Measurements from ENCODE around the gene DAP. TPM values are rescaled to one million over a fixed set of nuclear protein-coding genes. Genes with fewer than 3 reads are reported as not detected.

Gene DAP
- total and polyA plus RNA-seq, 2 experiments from 2014 or later, result 35.7 to 37.6 TPM

DNA sequence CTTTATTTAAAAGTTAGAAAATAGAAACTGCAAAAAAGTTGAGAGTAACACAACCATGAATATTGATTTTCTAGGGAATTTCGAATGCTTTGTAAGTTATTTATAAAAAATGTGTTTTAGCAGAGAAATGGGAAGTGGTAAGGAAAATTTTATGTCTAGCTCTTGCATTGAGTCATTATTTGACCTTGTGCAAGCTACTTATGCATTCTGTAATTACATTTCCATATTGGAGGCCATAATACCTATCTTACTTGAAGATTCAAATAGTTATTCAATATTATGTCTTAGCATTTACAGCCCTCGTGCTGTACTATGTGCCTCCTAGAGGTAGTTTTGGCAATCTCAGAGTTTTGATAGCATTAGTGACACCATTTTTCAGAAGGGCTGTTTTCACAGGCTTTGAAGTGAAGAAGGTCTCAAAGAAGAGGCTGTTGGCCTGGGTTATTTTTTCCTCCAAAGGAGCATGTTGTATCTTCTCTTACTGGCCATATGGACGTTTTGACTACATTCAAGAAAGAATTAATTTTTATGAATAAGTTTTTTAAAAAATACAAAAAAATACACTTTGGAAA is 7.4 kb upstream of the DAP start:
- no peak overlapping the region for H3K4me3 Mint-ChIP-seq

More for the DNA sequence above, 7.4 kb upstream of the DAP start:
- Histone ChIP-seq H3K79me2 (replicated peaks; ENCODE audit: insufficient read depth) (no peaks in the 10 kb centered on the region), H3K36me3 (ENCODE audit: insufficient read depth) (no peaks in the 10 kb centered on the region), H3F3A (replicated peaks; ENCODE audit: low read depth) (no peaks in the 10 kb centered on the region), H4K20me1 (replicated peaks; ENCODE audit: insufficient read depth) (no peaks in the 10 kb centered on the region), H3K4me2 (no peak overlapping the region), H3K27ac (ENCODE audit: low read depth) (no peak overlapping the region), H3K4me3 (no peak overlapping the region), H2AFZ (no peak overlapping the region), H3K4me1 (ENCODE audit: insufficient read depth) (no peaks in the 10 kb centered on the region), H3K27me3 (ENCODE audit: insufficient read depth) (no peaks in the 10 kb centered on the region), H3K9me2 (ENCODE audit: insufficient read depth) (no peaks in the 10 kb centered on the region)
- ATAC-seq (no peak), DNase-seq (ENCODE audit: low spot score) (no peak)
- no peak overlapping the region for H3K27ac Mint-ChIP-seq
- no peaks in the 10 kb centered on the region for H3K36me3 Mint-ChIP-seq (ENCODE audit: low read depth)
- H3K27me3 Mint-ChIP-seq (ENCODE audit: insufficient read depth, low read depth, poor library complexity), result no peaks in the 10 kb centered on the region
- TF ChIP-seq CREB1 (CRISPR knock-in tag; IDR thresholded peaks at IDR 0.05; ENCODE audit: low read depth) (no peak), ETS1 (IDR thresholded peaks at IDR 0.05) (no peak), EZH2phosphoT487 (IDR thresholded peaks at IDR 0.05; ENCODE audit: unreplicated experiment) (no peak), ZNF114 (CRISPR knock-in tag; IDR thresholded peaks at IDR 0.05) (no peak), STAT1 (IDR thresholded peaks at IDR 0.05; ENCODE audit: unreplicated experiment) (no peak), ZNF331 (CRISPR knock-in tag; IDR thresholded peaks at IDR 0.05; ENCODE audit: low read depth) (no peak), NANOG (IDR thresholded peaks at IDR 0.05; ENCODE audit: borderline replicate concordance) (no peak), POLR2AphosphoS5 (IDR thresholded peaks at IDR 0.05; ENCODE audit: low read depth) (no peak), ZNF462 (CRISPR knock-in tag; IDR thresholded peaks at IDR 0.05) (no peak), JUNB (IDR thresholded peaks at IDR 0.05; ENCODE audit: unreplicated experiment) (no peak), CTCF (conservative IDR thresholded peaks at IDR 0.05; ENCODE audit: low read depth in 2 of 2) (no peak), EZH2 (IDR thresholded peaks at IDR 0.05; ENCODE audit: low read depth, unreplicated experiment) (no peak)
- TF ChIP-seq, protein P1, sequence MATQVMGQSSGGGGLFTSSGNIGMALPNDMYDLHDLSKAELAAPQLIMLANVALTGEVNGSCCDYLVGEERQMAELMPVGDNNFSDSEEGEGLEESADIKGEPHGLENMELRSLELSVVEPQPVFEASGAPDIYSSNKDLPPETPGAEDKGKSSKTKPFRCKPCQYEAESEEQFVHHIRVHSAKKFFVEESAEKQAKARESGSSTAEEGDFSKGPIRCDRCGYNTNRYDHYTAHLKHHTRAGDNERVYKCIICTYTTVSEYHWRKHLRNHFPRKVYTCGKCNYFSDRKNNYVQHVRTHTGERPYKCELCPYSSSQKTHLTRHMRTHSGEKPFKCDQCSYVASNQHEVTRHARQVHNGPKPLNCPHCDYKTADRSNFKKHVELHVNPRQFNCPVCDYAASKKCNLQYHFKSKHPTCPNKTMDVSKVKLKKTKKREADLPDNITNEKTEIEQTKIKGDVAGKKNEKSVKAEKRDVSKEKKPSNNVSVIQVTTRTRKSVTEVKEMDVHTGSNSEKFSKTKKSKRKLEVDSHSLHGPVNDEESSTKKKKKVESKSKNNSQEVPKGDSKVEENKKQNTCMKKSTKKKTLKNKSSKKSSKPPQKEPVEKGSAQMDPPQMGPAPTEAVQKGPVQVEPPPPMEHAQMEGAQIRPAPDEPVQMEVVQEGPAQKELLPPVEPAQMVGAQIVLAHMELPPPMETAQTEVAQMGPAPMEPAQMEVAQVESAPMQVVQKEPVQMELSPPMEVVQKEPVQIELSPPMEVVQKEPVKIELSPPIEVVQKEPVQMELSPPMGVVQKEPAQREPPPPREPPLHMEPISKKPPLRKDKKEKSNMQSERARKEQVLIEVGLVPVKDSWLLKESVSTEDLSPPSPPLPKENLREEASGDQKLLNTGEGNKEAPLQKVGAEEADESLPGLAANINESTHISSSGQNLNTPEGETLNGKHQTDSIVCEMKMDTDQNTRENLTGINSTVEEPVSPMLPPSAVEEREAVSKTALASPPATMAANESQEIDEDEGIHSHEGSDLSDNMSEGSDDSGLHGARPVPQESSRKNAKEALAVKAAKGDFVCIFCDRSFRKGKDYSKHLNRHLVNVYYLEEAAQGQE (IDR thresholded peaks at IDR 0.05; ENCODE audit: unreplicated experiment), result no peak
- H3K4me1 Mint-ChIP-seq, result no peaks in the 10 kb centered on the region
- no peaks in the 10 kb centered on the region for H3K9me3 Mint-ChIP-seq
